Stimulated activated CD8-positive, alpha-beta memory T cell treated with anti-CD3 and anti-CD28 coated beads, Interleukin-4, amount 100 ng/mL, for 24 hours (primary cell): ENCODE results near the gene ZBTB7A.

Experiments used
- DNase-seq: peaks from one replicate; pipeline ENCODE4 v3.0.0-alpha.2; 2020; ENCODE audit warnings: low read depth

ZBTB7A gene

DNA sequence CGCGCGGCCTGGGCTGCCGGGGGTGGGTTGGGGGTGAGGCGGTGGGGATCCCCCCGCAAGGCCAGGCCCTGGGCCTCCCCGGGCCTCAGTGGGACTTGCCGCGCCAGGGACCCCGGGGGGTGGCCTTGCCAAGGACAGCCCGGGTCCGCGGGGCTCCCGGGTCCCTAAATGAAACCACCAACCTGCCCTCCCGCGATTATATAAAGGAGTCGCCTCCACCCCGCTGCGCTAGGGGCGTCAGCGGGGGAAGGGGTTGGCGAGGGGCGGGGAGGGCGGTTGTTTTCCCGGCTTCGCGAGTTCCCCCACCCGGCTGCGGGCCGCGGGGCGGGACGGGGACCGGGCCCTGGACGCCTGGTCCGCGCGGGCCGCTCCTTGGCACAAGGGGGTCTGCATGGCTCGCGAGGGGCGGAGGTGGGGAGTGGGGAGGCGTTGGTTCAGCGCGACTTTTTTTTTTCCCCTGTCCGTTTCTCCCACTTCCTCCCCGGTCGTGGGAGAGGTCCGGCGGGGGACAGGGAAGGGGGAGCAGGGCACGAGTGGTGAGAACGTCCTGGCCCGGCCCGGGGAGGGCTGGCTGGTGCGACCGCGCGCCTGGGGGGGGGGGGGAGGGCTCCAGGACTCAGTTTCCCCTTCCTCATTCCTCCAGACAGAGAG, 822 bp upstream of the ZBTB7A start:
- DNase-seq = no peak

- DNase-seq = no peak
Observed at GRCh38 chr19:4066176-4066606, 508 bp downstream of the ZBTB7A start.

DNA sequence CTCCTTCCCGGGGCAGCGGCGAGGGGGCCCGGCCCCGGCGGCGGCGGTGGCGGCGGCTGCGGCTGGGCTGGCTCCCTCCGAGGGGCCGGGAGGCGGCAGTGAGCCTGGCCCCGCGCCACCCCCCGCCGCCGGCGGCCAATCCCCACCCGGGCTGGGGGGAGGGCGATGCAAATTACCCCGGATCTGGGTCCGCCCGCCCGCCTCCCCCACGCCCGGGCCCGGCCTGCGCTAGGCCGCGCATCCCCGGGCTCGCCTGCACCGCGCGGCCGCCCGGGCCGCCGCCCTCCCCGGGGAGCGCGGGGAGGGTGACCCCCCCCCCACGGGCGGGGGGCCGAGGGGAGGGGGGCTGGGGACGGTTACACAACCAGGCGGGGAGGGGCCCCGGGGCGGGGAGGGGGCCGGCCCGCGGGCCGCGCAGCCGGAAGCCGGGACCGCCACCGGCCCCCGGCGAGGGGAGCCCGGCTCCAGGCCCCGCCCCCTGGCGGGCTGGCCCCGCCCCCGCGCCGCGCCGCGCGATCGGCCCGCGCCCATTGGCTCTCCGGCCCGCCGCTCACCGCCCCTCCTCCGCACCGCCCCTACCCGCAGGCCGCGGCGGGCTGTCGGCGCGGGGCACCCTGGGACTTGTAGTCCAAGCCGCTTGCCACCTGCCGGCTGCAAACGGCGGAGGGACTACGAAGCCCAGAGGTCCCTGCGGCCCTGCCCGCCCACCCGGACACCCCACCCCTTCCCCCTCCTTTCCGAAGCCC, 1.1 kb downstream of the ZBTB7A start:
- peak; percentile 94 for DNase-seq

GRCh38 chr19:4064496-4065260, 2.0 kb downstream of the ZBTB7A start:
- no peak for DNase-seq

DNA sequence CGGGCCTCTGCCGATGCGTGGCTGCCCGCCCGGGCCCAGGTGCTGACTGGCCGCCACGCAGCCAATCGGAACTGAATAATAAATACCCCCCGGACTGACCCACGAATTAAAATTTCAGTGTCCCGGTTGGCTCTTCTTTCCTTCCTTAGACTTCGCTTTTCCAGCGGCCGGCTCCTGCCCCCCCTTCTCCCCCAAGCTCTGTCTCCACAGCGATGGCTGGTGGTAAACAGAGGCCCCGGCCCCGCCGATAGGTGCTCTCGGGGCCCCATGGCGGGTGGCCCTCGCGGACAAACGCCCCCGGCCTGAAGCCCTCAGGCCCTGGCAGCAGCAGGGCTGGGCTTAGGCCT, 2.6 kb downstream of the ZBTB7A start:
- no peak for DNase-seq

DNA sequence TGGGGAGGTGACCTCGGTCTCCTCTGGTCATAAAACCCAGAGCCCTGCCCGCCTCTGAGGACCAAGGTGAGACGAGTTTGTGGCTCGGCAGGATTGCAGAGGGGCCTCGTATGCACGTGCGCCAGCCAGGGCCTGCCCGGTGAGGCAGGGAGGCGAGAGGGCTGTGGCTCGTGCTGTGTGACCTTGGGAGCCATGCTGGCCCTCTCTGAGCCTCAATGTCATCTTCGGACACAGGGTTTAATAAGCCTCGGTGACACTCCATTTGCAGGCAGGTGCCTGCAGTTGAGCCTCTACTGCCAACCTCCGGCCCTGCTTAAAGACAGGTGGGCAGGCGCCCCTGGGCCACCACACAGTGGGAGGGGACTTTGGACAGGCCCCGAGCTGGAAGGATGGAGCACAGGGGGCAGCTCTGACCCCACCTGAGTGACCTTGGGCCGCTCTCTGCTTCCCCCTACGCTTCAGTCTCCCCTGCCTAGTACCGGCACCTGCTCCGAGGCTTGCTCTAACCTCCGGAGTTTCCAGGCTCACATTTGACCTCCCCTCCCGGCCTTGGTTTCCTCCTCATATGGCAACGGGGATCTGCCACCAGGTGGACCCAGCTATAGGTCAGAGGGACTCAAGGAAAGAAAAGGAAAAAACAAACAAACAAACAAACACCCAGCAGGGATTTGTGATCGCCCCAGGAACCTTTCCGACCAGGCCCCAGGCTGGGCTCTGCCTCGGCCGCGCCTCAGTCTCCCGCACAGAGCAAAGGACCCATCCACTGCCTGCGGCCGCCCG, 3.1 kb downstream of the ZBTB7A start:
- DNase-seq = no peak

DNA sequence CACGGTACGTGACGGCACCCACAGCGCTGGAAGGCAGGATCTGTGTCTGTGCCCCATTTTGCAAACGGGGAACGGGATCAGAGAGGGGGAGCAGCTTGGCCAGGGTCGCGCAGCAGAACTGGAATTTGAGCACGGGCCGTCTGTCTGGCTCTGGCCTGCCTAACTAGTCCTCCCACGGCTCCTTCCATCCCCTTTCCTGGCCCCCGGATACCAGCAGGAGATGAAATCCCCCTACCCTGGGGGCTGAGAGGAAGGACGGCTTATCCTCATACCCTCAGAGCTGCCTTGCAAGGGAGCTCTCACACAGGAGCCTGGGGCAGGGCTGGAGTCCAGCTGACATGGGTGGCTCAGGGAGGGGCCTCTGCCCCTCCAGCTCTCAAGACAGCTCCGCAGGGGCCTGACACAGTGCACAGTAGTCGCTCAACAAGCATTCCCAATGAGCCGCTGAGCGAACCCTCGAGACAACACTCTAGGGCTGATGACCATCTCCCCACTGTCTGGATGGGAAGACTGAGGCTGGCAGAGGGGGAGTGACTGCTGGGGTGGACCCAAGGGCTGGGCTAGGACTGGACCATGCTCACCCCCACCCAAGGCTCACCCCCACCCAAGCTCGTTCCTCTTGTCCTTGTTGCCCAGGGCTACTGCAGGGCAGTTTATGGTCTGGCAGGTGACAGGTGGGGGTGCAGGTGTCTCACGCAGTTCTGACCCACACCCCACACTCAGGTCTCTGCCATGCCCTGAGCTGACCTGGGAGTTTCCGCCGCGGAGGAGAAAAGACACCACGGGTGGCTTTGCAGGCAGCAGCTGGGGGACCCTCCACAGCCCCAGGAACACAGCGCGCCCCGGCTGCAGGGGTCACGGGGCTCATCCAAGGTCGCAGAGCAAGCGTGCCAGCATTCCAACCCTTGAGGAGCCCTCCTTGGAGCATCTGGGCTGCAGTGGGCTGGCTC, 4.0 kb downstream of the ZBTB7A start:
- DNase-seq = no peak

GRCh38 chr19:4061683-4062418, 4.8 kb downstream of the ZBTB7A start:
- DNase-seq = no peak

DNA sequence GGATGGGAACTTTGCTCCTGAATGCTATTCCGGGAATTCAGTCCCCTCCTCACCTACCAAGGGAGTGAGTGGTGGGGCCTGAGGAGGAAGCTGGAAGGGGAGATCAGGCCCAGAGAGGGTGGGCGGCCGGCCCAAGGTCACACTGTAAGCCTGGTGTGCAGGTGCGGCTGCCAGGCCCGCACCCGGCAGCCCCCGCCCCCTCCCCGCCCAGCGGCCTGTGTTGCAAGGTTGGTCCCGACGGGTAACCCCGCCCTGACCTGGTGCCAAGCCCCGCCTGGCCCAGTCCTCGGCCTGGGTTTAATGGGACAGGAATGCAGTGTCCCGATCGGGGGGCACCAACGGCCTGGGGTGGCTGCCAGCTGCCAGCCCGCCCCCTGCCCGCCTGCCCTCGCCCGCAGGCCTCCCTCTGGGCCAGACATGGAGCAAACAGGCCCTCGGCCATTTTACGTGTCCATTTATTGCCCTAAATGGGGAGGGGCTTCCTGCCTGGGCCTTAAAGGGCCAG, 5.5 kb downstream of the ZBTB7A start:
- no peak for DNase-seq

- no peak for DNase-seq
Observed at GRCh38 chr19:4060621-4061177, 6.0 kb downstream of the ZBTB7A start.

GRCh38 chr19:4059891-4060620, 6.6 kb downstream of the ZBTB7A start:
- DNase-seq = peak; percentile 75

DNA sequence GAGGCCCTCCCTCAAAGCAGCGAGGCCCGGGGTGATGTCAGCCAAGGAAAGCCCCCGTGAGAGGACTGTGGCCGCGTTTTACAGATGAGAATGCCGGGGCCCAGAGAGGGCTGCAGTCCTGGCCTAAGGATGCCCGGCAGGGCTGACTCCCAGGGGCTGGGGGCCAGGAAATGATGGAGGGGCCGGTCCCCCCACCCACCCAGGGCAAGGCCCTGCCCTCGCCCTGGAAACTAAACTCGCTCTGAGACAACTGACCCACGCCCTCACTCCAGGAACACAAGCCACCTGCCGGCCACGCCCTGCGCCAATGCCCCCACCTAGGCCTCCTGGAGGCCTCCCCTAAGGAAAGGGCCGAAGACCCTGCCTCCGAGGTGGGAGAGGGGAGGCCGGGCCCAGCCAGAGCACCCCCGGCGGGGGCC, 7.2 kb downstream of the ZBTB7A start:
- no peak for DNase-seq

DNA sequence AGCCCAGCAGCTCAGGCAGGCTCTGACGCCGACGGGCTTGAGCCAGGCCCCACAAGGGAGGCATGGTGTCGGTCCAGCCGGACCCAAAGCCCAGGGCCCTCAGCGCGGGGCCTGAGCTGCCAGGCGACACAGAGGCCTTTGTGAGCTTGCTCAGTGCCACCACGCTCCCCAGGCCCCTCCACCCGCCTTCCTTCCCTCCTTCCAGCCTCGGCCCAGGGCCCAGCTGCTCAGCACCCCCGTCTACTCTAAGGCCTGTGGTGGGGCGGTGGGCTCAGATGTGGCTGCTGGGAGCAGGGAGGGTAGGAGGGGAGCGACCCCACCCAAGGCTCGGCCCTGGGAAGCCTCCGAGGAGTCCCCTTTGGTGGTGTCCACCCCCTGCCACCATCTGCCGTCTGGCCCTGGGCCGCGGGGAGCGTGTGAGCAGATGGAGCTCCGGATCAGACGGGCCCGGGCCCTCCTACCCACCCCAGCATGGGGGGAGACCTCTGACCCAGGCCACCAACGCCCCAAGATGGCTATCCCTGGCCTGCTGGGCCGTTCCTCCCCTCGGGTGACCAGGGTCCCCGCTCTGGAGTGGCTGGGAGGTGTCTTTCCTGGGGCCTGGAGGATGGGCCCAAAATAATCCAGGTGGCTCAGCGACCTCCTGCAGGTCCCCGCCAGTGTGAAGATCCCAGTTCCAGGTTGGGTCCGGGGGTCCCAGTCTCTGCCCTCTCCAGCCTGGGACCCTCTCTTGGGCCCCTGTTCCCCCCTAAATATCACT, 7.8 kb downstream of the ZBTB7A start:
- DNase-seq = no peak

GRCh38 chr19:4057931-4058692, 8.6 kb downstream of the ZBTB7A start:
- peak; percentile 72 for DNase-seq

DNA sequence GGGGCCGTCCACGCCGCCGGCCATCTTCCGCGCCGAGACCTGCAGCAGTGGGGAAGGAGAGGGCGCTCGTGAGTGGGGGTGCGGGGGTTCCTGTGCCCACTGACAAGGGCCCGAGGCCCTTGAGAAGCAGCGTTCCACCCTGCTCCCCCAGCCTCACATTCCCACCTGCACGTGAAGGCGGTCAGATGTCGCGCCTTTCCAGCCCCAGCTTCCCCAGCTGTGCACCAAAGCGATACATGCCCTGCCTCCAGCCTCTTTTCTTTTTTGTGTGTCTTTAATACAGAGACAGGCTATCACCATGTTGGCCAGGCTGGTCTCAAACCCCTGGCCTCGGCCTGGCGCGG, 11.5 kb downstream of the ZBTB7A start:
- DNase-seq = no peak

DNA sequence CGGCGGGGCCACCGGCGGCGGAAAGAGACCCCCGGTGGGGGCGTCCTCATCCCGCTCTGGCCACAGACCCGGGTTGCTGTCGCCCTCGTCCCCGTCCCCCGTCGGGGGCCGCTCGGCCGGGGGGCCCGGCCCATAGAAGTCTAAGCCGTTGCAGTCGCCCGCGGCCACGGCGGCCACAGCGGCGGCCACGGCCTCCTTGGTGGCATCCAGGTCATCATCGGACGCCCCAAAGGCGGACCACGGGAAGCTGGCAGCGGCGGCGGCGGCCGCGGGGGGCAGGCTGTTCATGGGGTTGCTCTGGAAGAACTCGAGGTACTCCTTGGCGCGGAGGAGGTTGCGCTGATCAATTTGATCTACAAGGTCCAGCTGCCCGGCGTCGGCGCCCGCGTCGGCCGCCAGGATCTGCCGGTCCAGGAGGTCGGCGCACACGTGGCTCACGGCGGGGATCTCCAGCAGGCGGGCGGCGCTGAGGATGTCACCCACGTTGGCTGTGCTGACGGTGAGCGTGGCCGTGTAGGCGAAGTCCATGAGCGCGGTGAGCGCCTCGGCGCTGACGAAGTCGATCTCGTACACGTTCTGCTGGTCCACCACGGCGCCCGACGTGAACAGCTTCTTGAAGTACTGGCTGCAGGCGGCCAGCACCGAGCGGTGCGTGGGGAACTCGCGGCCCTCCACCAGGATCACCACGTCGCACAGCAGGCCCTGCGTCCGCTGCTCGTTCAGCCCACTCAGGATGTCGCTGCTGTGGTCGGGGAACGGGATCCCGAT, 12.1 kb downstream of the ZBTB7A start:
- DNase-seq = no peak
